SK-N-MC (cell line): ENCODE measurements around the gene ITGB2.
A peak's percentile ranks its signal among the peaks of the same experiment; 100 is the strongest.
"Not testable (repeated sequence)": the region's sequence is repeated elsewhere in the genome, so short reads cannot be mapped to it uniquely, and the experiment has no call there.

Source experiments
- DNase-seq: peaks from one replicate; pipeline ENCODE4 v3.0.0-alpha.2; 2011; ENCODE audit warnings: low read depth, low spot score
- H3K27ac ChIP-seq: fragments of 200-600 bp; sonication (generic); 2 replicates; pipeline ENCODE4 v1.5.1; 2016; ENCODE audit warnings: mixed run types
- H3K36me3 ChIP-seq: fragments of 200-600 bp; sonication (generic); 2 replicates; pipeline ENCODE4 v1.6.1; 2017; ENCODE audit warnings: antibody characterized with exemption, low read length, mixed read lengths; ENCODE audit not compliant: insufficient read depth
- H3K4me3 ChIP-seq: fragments of 200-600 bp; sonication (generic); 2 replicates; pipeline ENCODE4 v1.5.1; 2016
- H3K9ac ChIP-seq: fragments of 200-600 bp; sonication (generic); 2 replicates; pipeline ENCODE4 v1.8.0; 2017; ENCODE audit warnings: mixed run types, mixed read lengths; ENCODE audit not compliant: insufficient read length
- H3K9me3 ChIP-seq: fragments of 200-600 bp; sonication (generic); 2 replicates; pipeline ENCODE4 v1.6.1; 2017; ENCODE audit warnings: low read depth, mild to moderate bottlenecking, antibody characterized with exemption, low read length, moderate library complexity, mixed read lengths
- EZH2 ChIP-seq: fragments of 200-600 bp; sonication (generic); IDR thresholded peaks from one replicate; pipeline ENCODE4 v1.6.1; 2017; ENCODE audit warnings: antibody characterized with exemption
- FOXP2 ChIP-seq: optimal IDR thresholded peaks from 2 replicates; pipeline ENCODE3; 2011; ENCODE audit warnings: mild to moderate bottlenecking, moderate library complexity; ENCODE audit not compliant: insufficient read depth; ENCODE audit errors: extremely low read length, control extremely low read depth
- POLR2AphosphoS5 ChIP-seq: IDR thresholded peaks from 2 replicates; pipeline ENCODE4 v1.6.1; 2012; ENCODE audit warnings: mild to moderate bottlenecking, low read depth, low read length, borderline replicate concordance

The ITGB2 gene

GRCh38 chr21:44932408-44933181, 11.9 kb upstream of the ITGB2 start:
- 0 out of 2 replicates have a peak overlapping the region, but pooled peaks have one; percentile 25 for H3K27ac ChIP-seq
- 0 out of 2 replicates have a peak overlapping the region, but pooled peaks have one; percentile 72 for H3K4me3 ChIP-seq
- H3K36me3 ChIP-seq: peaks cover under 1% of the 10 kb centered on the region; the same call in 1 of the 2 replicates
- no peak for DNase-seq
- H3K9ac ChIP-seq: no peak overlapping the region
- TF ChIP-seq FOXP2 (no peak), POLR2AphosphoS5 (no peak), EZH2 (no peak)
- H3K9me3 ChIP-seq: no peaks in the 10 kb centered on the region

DNA sequence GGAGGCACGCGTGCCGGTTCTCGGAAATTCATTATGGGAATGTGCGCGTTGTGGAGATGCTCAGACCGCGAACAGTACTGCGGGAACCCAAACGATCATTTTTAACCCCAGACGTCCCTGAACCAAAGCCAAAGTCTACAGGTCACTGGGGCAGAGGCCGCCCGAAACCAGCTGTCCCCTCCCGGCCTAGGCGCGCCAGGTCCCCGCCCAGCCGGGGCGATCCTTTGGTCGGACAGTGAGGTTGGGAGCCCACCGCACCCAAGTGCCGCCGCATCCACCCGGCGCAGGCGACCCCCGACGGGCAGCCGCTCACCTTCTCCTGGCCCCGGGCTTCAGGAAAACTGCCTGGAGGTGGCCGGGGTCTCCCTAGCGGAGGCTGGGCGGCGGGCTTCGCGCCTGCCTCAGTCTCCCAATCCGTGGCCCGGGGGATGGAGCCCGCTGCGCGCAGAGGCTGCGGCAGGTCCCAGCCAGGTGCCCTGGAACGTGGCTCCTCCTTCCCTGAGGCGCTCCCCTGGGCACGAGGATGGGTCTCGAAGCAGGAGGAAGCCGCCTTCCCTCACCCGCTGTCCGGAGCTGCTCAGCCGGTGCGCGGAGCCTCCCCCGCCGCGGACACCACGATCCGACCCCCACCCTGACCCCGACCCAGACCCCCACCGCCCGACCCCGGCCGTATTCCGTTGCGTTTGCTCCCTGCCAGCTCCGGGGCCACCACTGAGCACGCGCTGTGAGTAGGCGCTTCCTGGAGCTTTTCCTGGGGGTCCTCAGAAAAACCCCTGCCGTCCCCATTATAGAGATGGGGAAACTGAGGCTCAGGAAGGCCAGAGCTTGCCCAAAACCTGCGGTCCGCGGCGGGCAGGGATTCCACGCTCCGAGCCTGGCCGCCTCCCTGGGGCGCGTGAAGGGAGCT, 11.1 kb upstream of the ITGB2 start:
- Histone ChIP-seq H3K36me3 (no peaks in the 10 kb centered on the region), H3K4me3 (peak overlapping the region; percentile 72), H3K9ac (peak overlapping the region; percentile 54), H3K9me3 (no peaks in the 10 kb centered on the region), H3K27ac (peak overlapping the region; percentile 90)
- DNase-seq: no peak
- no peak for TF ChIP-seq POLR2AphosphoS5
- no peak for TF ChIP-seq FOXP2
- no peak for TF ChIP-seq EZH2

GRCh38 chr21:44931137-44931500, 10.4 kb upstream of the ITGB2 start:
- peak; percentile 94 for DNase-seq
- no peaks in the 10 kb centered on the region for H3K36me3 ChIP-seq
- peak overlapping the region; percentile 55 for H3K9ac ChIP-seq
- peak overlapping the region; percentile 72 for H3K4me3 ChIP-seq
- H3K9me3 ChIP-seq: no peaks in the 10 kb centered on the region
- H3K27ac ChIP-seq: peak overlapping the region; percentile 100
- TF ChIP-seq POLR2AphosphoS5 (peak; percentile 76), FOXP2 (no peak), EZH2 (no peak)

- no peaks in the 10 kb centered on the region for H3K36me3 ChIP-seq
- DNase-seq: no peak
- H3K4me3 ChIP-seq: peak overlapping the region; percentile 72
- H3K27ac ChIP-seq: peak overlapping the region; percentile 100
- no peaks in the 10 kb centered on the region for H3K9me3 ChIP-seq
- no peak for TF ChIP-seq POLR2AphosphoS5
- TF ChIP-seq FOXP2: no peak
- TF ChIP-seq EZH2: no peak
- H3K9ac ChIP-seq: peak overlapping the region; percentile 55
Observed at GRCh38 chr21:44930543-44930981, 9.9 kb upstream of the ITGB2 start.

GRCh38 chr21:44929799-44930542, 9.3 kb upstream of the ITGB2 start:
- no peaks in the 10 kb centered on the region for H3K36me3 ChIP-seq
- peak overlapping the region; percentile 100 for H3K27ac ChIP-seq
- peak overlapping the region; percentile 45 for H3K9ac ChIP-seq
- no peak overlapping the region for H3K4me3 ChIP-seq
- DNase-seq: no peak
- TF ChIP-seq EZH2 (no peak), POLR2AphosphoS5 (no peak), FOXP2 (no peak)
- no peaks in the 10 kb centered on the region for H3K9me3 ChIP-seq

DNA sequence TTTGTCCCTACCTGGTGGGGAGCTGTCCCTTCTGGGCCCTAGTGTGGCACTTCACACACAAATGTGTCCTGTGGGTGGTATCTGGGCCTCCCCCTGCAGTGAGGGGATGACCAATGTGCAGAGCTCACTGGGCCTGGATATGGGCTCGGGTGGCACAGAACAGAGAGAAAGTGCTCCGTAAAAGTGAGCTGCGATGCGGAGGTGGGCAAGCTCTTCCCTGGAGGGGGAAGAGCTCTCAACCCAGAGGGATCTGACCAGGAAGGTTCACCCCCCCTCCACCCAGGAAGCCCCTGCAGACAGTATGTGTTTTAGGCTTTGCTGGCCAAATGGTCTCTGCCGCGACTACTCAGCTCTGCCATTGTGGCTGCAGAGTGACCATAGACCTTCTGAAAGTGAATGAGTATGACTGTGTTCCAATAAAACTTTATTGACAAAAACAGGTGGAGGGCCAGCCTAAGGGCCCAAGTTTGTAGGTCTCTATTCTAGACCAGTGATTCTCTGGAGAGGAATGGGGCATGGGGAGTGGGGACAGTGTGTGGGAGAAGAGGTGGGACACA, 8.6 kb upstream of the ITGB2 start:
- Histone ChIP-seq H3K4me3 (no peak overlapping the region), H3K9me3 (no peaks in the 10 kb centered on the region), H3K9ac (no peak overlapping the region), H3K36me3 (no peaks in the 10 kb centered on the region), H3K27ac (peak overlapping the region; percentile 100)
- no peak for DNase-seq
- TF ChIP-seq EZH2: no peak
- no peak for TF ChIP-seq FOXP2
- no peak for TF ChIP-seq POLR2AphosphoS5

GRCh38 chr21:44928500-44929241, 8.0 kb upstream of the ITGB2 start:
- not testable (repeated sequence) for DNase-seq
- peak overlapping the region; percentile 100 for H3K27ac ChIP-seq

More at GRCh38 chr21:44928500-44929241, 8.0 kb upstream of the ITGB2 start:
- Histone ChIP-seq H3K9ac (peak overlapping the region; percentile 84), H3K4me3 (peak overlapping the region; percentile 71)
- not testable (repeated sequence) for H3K36me3 ChIP-seq, H3K9me3 ChIP-seq
